ENCODE data around the gene LDLRAD3. TPM values are rescaled to one million over a fixed set of nuclear protein-coding genes. Genes with fewer than 3 reads are reported as not detected.

Gene LDLRAD3
- total and polyA plus RNA-seq, 7 experiments from 2014 or later = 0.08 to 6.9 (median 0.41) TPM; not detected in 3

- Histone ChIP-seq H3K4me1 (ENCODE audit: control insufficient read depth in 2 of 2, insufficient read depth in 2 of 2, low read length in 2 of 2) (no peaks in the 10 kb centered on the region), H3K4me3 (ENCODE audit: low read length) (no peak overlapping the region), H3K9me3 (ENCODE audit: control insufficient read depth in 2 of 3, low read length in 3 of 3) (peaks cover 0 to 3% (median 0%) of the 10 kb centered on the region in 3 experiments), H3K36me3 (ENCODE audit: control insufficient read depth in 2 of 3, insufficient read depth in 3 of 3, low read length in 3 of 3) (no peaks in the 10 kb centered on the region), H3K27me3 (ENCODE audit: control insufficient read depth in 2 of 2, insufficient read depth in 2 of 2, low read length in 2 of 2) (peaks cover 0 to 3% of the 10 kb centered on the region in 2 donors), H3K27ac (ENCODE audit: low read depth, low read length) (no peak overlapping the region)
- ChIA-PET POLR2A (no interaction called here), CTCF (no interaction called here)
- Mint-ChIP-seq H3K27me3 (peaks cover 4 to 25% (median 15%) of the 10 kb centered on the region in 5 donors), H3K27ac (no peak overlapping the region), H3K4me3 (no peak overlapping the region), H3K36me3 (no peaks in the 10 kb centered on the region), H3K4me1 (no peaks in the 10 kb centered on the region), H3K9me3 (peaks cover 0 to 4% (median 0%) of the 10 kb centered on the region in 11 donors)
- ATAC-seq (no peak), DNase-seq (no peak)
- intact Hi-C loops (cut with micrococcal nuclease) = no loop called here
These were observed 70.4 kb downstream of the LDLRAD3 start for GRCh38 chr11:36013950-36014897.

- POLR2A ChIA-PET = no interaction called here
- intact Hi-C loops (cut with micrococcal nuclease) = no loop called here
These were observed 71.2 kb downstream of the LDLRAD3 start for GRCh38 chr11:36014898-36015665.

GRCh38 chr11:36015799-36016198 lies 71.9 kb downstream of the LDLRAD3 start:
- intact Hi-C loops (cut with micrococcal nuclease) = no loop called here
- H3K27ac ChIP-seq (ENCODE audit: low read depth, low read length) = no peak overlapping the region
- no peak overlapping the region for H3K4me3 Mint-ChIP-seq
- no peaks in the 10 kb centered on the region for H3K36me3 ChIP-seq (ENCODE audit: control insufficient read depth in 2 of 3, insufficient read depth in 3 of 3, low read length in 3 of 3)
- peaks cover 0 to 3% of the 10 kb centered on the region in 2 donors for H3K27me3 ChIP-seq (ENCODE audit: control insufficient read depth in 2 of 2, insufficient read depth in 2 of 2, low read length in 2 of 2)
- H3K4me1 ChIP-seq (ENCODE audit: control insufficient read depth in 2 of 2, insufficient read depth in 2 of 2, low read length in 2 of 2) = no peaks in the 10 kb centered on the region
- H3K27me3 Mint-ChIP-seq = peaks cover 5 to 37% (median 16%) of the 10 kb centered on the region in 5 donors
- ATAC-seq = no peak
- peaks cover 0 to 3% (median 0%) of the 10 kb centered on the region in 3 experiments for H3K9me3 ChIP-seq (ENCODE audit: control insufficient read depth in 2 of 3, low read length in 3 of 3)
- DNase-seq = no peak
- CTCF ChIA-PET = no interaction called here
- H3K9me3 Mint-ChIP-seq = peaks cover 0 to 1% (median 0%) of the 10 kb centered on the region in 11 donors
- H3K36me3 Mint-ChIP-seq = no peaks in the 10 kb centered on the region
- no peak overlapping the region for H3K4me3 ChIP-seq (ENCODE audit: low read length)
- POLR2A ChIA-PET = no interaction called here
- H3K27ac Mint-ChIP-seq = no peak overlapping the region
- no peaks in the 10 kb centered on the region for H3K4me1 Mint-ChIP-seq

More at GRCh38 chr11:36014898-36015665, 71.2 kb downstream of the LDLRAD3 start:
- Mint-ChIP-seq H3K4me3 (no peak overlapping the region), H3K4me1 (no peaks in the 10 kb centered on the region), H3K27me3 (peaks cover 4 to 30% (median 15%) of the 10 kb centered on the region in 5 donors), H3K27ac (no peak overlapping the region), H3K9me3 (peaks cover 0 to 4% (median 0%) of the 10 kb centered on the region in 11 donors), H3K36me3 (no peaks in the 10 kb centered on the region)
- no peak overlapping the region for H3K27ac ChIP-seq (ENCODE audit: low read depth, low read length)
- peaks cover 0 to 3% of the 10 kb centered on the region in 2 donors for H3K27me3 ChIP-seq (ENCODE audit: control insufficient read depth in 2 of 2, insufficient read depth in 2 of 2, low read length in 2 of 2)
- DNase-seq = no peak
- H3K9me3 ChIP-seq (ENCODE audit: control insufficient read depth in 2 of 3, low read length in 3 of 3) = peaks cover 0 to 3% (median 0%) of the 10 kb centered on the region in 3 experiments
- ATAC-seq = no peak
- CTCF ChIA-PET = no interaction called here
- H3K36me3 ChIP-seq (ENCODE audit: control insufficient read depth in 2 of 3, insufficient read depth in 3 of 3, low read length in 3 of 3) = no peaks in the 10 kb centered on the region
- H3K4me3 ChIP-seq (ENCODE audit: low read length) = no peak overlapping the region
- H3K4me1 ChIP-seq (ENCODE audit: control insufficient read depth in 2 of 2, insufficient read depth in 2 of 2, low read length in 2 of 2) = no peaks in the 10 kb centered on the region

- POLR2A ChIA-PET = no interaction called here
- Histone ChIP-seq H3K27me3 (ENCODE audit: control insufficient read depth in 2 of 2, insufficient read depth in 2 of 2, low read length in 2 of 2) (peaks cover 0 to 1% of the 10 kb centered on the region in 2 donors), H3K27ac (ENCODE audit: low read depth, low read length) (no peak overlapping the region), H3K4me3 (ENCODE audit: low read length) (no peak overlapping the region), H3K4me1 (ENCODE audit: control insufficient read depth in 2 of 2, insufficient read depth in 2 of 2, low read length in 2 of 2) (no peaks in the 10 kb centered on the region), H3K9me3 (ENCODE audit: control insufficient read depth in 2 of 3, low read length in 3 of 3) (peaks cover 0 to 3% (median 0%) of the 10 kb centered on the region in 3 experiments), H3K36me3 (ENCODE audit: control insufficient read depth in 2 of 3, insufficient read depth in 3 of 3, low read length in 3 of 3) (no peaks in the 10 kb centered on the region)
- CTCF ChIA-PET = no interaction called here
- H3K36me3 Mint-ChIP-seq = no peaks in the 10 kb centered on the region
- peaks cover 0 to under 1% (median 0%) of the 10 kb centered on the region in 7 donors for H3K4me1 Mint-ChIP-seq
- ATAC-seq (no peak), DNase-seq (no peak)
- peaks cover 5 to 42% (median 21%) of the 10 kb centered on the region in 5 donors for H3K27me3 Mint-ChIP-seq
- no peak overlapping the region for H3K27ac Mint-ChIP-seq
- H3K9me3 Mint-ChIP-seq = peaks cover 0 to 3% (median 0%) of the 10 kb centered on the region in 11 donors
- H3K4me3 Mint-ChIP-seq = no peak overlapping the region
- intact Hi-C loops (cut with micrococcal nuclease) = no loop called here
These were observed 72.4 kb downstream of the LDLRAD3 start for GRCh38 chr11:36016263-36016662.

- H3K4me1 ChIP-seq (ENCODE audit: control insufficient read depth in 2 of 2, insufficient read depth in 2 of 2, low read length in 2 of 2) = no peaks in the 10 kb centered on the region
- ChIA-PET CTCF (no interaction called here), POLR2A (no interaction called here)
- no peaks in the 10 kb centered on the region for H3K36me3 ChIP-seq (ENCODE audit: control insufficient read depth in 2 of 3, insufficient read depth in 3 of 3, low read length in 3 of 3)
- Mint-ChIP-seq H3K9me3 (peaks cover 0 to 4% (median 0%) of the 10 kb centered on the region in 11 donors), H3K27me3 (peaks cover 5 to 44% (median 22%) of the 10 kb centered on the region in 5 donors), H3K27ac (no peak overlapping the region), H3K4me3 (no peak overlapping the region), H3K36me3 (no peaks in the 10 kb centered on the region), H3K4me1 (peaks cover 0 to 2% (median 0%) of the 10 kb centered on the region in 7 donors)
- H3K27me3 ChIP-seq (ENCODE audit: control insufficient read depth in 2 of 2, insufficient read depth in 2 of 2, low read length in 2 of 2) = no peaks in the 10 kb centered on the region
- intact Hi-C loops (cut with micrococcal nuclease) = no loop called here
- DNase-seq (no peak), ATAC-seq (no peak)
- H3K4me3 ChIP-seq (ENCODE audit: low read length) = no peak overlapping the region
- H3K27ac ChIP-seq (ENCODE audit: low read depth, low read length) = no peak overlapping the region
- H3K9me3 ChIP-seq (ENCODE audit: control insufficient read depth in 2 of 3, low read length in 3 of 3) = peaks cover 0 to 3% (median 0%) of the 10 kb centered on the region in 3 experiments
These were observed 72.8 kb downstream of the LDLRAD3 start for GRCh38 chr11:36016709-36017108.

GRCh38 chr11:36019005-36019596 lies 75.2 kb downstream of the LDLRAD3 start:
- peaks cover 0 to 4% (median 0%) of the 10 kb centered on the region in 11 donors for H3K9me3 Mint-ChIP-seq
- intact Hi-C loops (cut with micrococcal nuclease) = no loop called here
- Histone ChIP-seq H3K4me1 (ENCODE audit: control insufficient read depth in 2 of 2, insufficient read depth in 2 of 2, low read length in 2 of 2) (no peaks in the 10 kb centered on the region), H3K9me3 (ENCODE audit: control insufficient read depth in 2 of 3, low read length in 3 of 3) (no peaks in the 10 kb centered on the region), H3K36me3 (ENCODE audit: control insufficient read depth in 2 of 3, insufficient read depth in 3 of 3, low read length in 3 of 3) (no peaks in the 10 kb centered on the region), H3K27ac (ENCODE audit: low read depth, low read length) (no peak overlapping the region), H3K4me3 (ENCODE audit: low read length) (no peak overlapping the region), H3K27me3 (ENCODE audit: control insufficient read depth in 2 of 2, insufficient read depth in 2 of 2, low read length in 2 of 2) (no peaks in the 10 kb centered on the region)
- DNase-seq (no peak), ATAC-seq (no peak)
- CTCF ChIA-PET = interaction anchor here (0.6 kb wide), 1 partner anchor 38 kb away, joined by 3 read pairs; no protein-coding TSS in a partner anchor
- POLR2A ChIA-PET = no interaction called here
- no peak overlapping the region for H3K4me3 Mint-ChIP-seq
- peaks cover 4 to 41% (median 20%) of the 10 kb centered on the region in 5 donors for H3K27me3 Mint-ChIP-seq
- H3K36me3 Mint-ChIP-seq = no peaks in the 10 kb centered on the region
- H3K4me1 Mint-ChIP-seq = peaks cover 0 to 2% (median 0%) of the 10 kb centered on the region in 7 donors
- no peak overlapping the region for H3K27ac Mint-ChIP-seq

All from naive thymus-derived CD4-positive, alpha-beta T cell (primary cell).